WI38 (cell line): ENCODE results near the gene PIM3.

Source experiments
- H3K4me3 ChIP-seq: 2 replicates; pipeline ENCODE4 v1.5.1; 2011; ENCODE audit warnings: low read depth, mild to moderate bottlenecking, control low read depth, low read length
- CTCF ChIP-seq: IDR thresholded peaks from 2 replicates; pipeline ENCODE4 v1.5.1; 2012; ENCODE audit warnings: low read depth, mild to moderate bottlenecking, control low read depth, low read length

Gene PIM3

GRCh38 chr22:49954991-49955580 lies 5.5 kb upstream of the PIM3 start:
- H3K4me3 ChIP-seq, result no peak overlapping the region
- no peak for TF ChIP-seq CTCF

GRCh38 chr22:49955581-49956417 lies 4.8 kb upstream of the PIM3 start:
- H3K4me3 ChIP-seq, result no peak overlapping the region

GRCh38 chr22:49956418-49956770 lies 4.2 kb upstream of the PIM3 start:
- H3K4me3 ChIP-seq, result no peak overlapping the region
- no peak for TF ChIP-seq CTCF

More at GRCh38 chr22:49955581-49956417, 4.8 kb upstream of the PIM3 start:
- TF ChIP-seq CTCF, result no peak

- TF ChIP-seq CTCF, result no peak
- no peak overlapping the region for H3K4me3 ChIP-seq
Measured at GRCh38 chr22:49956914-49957825, 3.4 kb upstream of the PIM3 start.

- no peak overlapping the region for H3K4me3 ChIP-seq
- no peak for TF ChIP-seq CTCF
Measured at GRCh38 chr22:49957826-49958365, 2.7 kb upstream of the PIM3 start.

GRCh38 chr22:49958366-49958921 lies 2.1 kb upstream of the PIM3 start:
- TF ChIP-seq CTCF, result no peak
- no peak overlapping the region for H3K4me3 ChIP-seq
